Loucy (cell line): ENCODE results near the gene FBLL1.

Source experiments
- H2AFZ ChIP-seq: fragments of 200-600 bp; sonication (generic); 2 replicates; pipeline ENCODE4 v1.6.0; 2016; ENCODE audit warnings: antibody characterized with exemption, mild to moderate bottlenecking, low read length, moderate library complexity
- H3F3A ChIP-seq: fragments of 200-600 bp; 2 replicates; pipeline ENCODE4 v1.6.0; 2016; ENCODE audit warnings: antibody characterized with exemption, low read depth, mild to moderate bottlenecking
- H3K27me3 ChIP-seq: fragments of 200-600 bp; sonication (generic); 2 replicates; pipeline ENCODE4 v1.6.1; 2014; ENCODE audit warnings: low read length, mild to moderate bottlenecking; ENCODE audit not compliant: insufficient read depth, poor library complexity, severe bottlenecking
- H3K36me3 ChIP-seq: fragments of 200-600 bp; sonication (generic); 2 replicates; pipeline ENCODE4 v1.6.1; 2016; ENCODE audit warnings: low read length; ENCODE audit not compliant: insufficient read depth
- H3K4me1 ChIP-seq: fragments of 200-600 bp; sonication (generic); 2 replicates; pipeline ENCODE4 v1.5.1; 2014; ENCODE audit warnings: low read length, mild to moderate bottlenecking; ENCODE audit not compliant: insufficient read depth, poor library complexity, severe bottlenecking
- H3K4me2 ChIP-seq: fragments of 200-600 bp; sonication (generic); 2 replicates; pipeline ENCODE4 v1.6.0; 2014; ENCODE audit warnings: antibody characterized with exemption, low read length, low read depth, mild to moderate bottlenecking; ENCODE audit not compliant: poor library complexity, severe bottlenecking
- H3K4me3 ChIP-seq: fragments of 200-600 bp; sonication (generic); 2 replicates; pipeline ENCODE4 v1.5.1; 2014; ENCODE audit warnings: low read length, mild to moderate bottlenecking, mixed read lengths; ENCODE audit not compliant: poor library complexity, severe bottlenecking
- H3K79me2 ChIP-seq: fragments of 200-600 bp; sonication (generic); 2 replicates; pipeline ENCODE4 v1.6.1; 2014; ENCODE audit warnings: low read length; ENCODE audit not compliant: insufficient read depth
- H3K9ac ChIP-seq: fragments of 200-600 bp; sonication (generic); 2 replicates; pipeline ENCODE4 v1.6.0; 2014; ENCODE audit warnings: mild to moderate bottlenecking, low read depth, low read length, moderate library complexity; ENCODE audit not compliant: poor library complexity, severe bottlenecking
- H3K9me2 ChIP-seq: fragments of 200-600 bp; sonication (generic); replicated peaks from 2 replicates; pipeline ENCODE4 v1.6.1; 2016; ENCODE audit warnings: low read depth, low read length, mixed read lengths
- H3K9me3 ChIP-seq: fragments of 200-600 bp; sonication (generic); 2 replicates; pipeline ENCODE4 v1.6.1; 2014; ENCODE audit warnings: mild to moderate bottlenecking, antibody characterized with exemption, low read length, low read depth; ENCODE audit not compliant: insufficient read depth
- H4K20me1 ChIP-seq: fragments of 200-600 bp; sonication (generic); 2 replicates; pipeline ENCODE4 v1.6.0; 2014; ENCODE audit warnings: antibody characterized with exemption, low read length, mild to moderate bottlenecking; ENCODE audit not compliant: insufficient read depth, poor library complexity, severe bottlenecking
- CTCF ChIP-seq: fragments of 200-600 bp; sonication (generic); conservative IDR thresholded peaks from 2 replicates; pipeline ENCODE4 v1.5.1; 2014; ENCODE audit warnings: mild to moderate bottlenecking, antibody characterized with exemption, low read length
- EZH2phosphoT487 ChIP-seq: fragments of 200-600 bp; IDR thresholded peaks from 2 replicates; pipeline ENCODE4 v1.6.1; 2018; ENCODE audit warnings: antibody characterized with exemption, mild to moderate bottlenecking, moderate library complexity, borderline replicate concordance

Gene FBLL1

DNA sequence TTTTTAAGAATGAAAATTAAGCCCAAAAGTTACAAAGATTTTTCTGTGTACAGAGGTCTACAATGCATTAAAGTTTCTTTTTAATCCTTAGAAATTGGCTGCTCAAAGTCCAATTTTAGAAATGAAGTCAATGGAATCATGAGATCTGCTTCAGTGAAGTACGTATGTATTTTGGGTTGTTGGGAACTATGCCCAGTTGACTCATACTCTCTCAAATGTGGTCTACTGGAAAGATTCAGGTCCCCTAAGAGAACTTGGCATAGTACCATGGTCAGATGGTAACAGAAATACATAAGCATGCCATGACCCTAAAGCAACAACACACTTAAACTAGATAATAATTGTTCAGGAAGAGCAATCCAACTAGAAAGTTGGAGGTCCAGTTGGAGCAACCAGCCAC, 23.0 kb downstream of the FBLL1 start:
- Histone ChIP-seq H4K20me1 (peaks cover 3% of the 10 kb centered on the region), H3K4me3 (no peak overlapping the region), H3K79me2 (0 out of 2 replicates have a peak, but pooled peaks cover 3% of the 10 kb centered on the region), H3K27me3 (no peaks in the 10 kb centered on the region), H3F3A (no peaks in the 10 kb centered on the region), H3K36me3 (peaks cover 46% of the 10 kb centered on the region; the same call in 1 of the 2 replicates), H3K9ac (no peak overlapping the region), H3K9me2 (no peaks in the 10 kb centered on the region), H3K4me2 (no peak overlapping the region), H2AFZ (no peak overlapping the region), H3K4me1 (no peaks in the 10 kb centered on the region), H3K9me3 (no peaks in the 10 kb centered on the region)
- no peak for TF ChIP-seq EZH2phosphoT487
- TF ChIP-seq CTCF: no peak

DNA sequence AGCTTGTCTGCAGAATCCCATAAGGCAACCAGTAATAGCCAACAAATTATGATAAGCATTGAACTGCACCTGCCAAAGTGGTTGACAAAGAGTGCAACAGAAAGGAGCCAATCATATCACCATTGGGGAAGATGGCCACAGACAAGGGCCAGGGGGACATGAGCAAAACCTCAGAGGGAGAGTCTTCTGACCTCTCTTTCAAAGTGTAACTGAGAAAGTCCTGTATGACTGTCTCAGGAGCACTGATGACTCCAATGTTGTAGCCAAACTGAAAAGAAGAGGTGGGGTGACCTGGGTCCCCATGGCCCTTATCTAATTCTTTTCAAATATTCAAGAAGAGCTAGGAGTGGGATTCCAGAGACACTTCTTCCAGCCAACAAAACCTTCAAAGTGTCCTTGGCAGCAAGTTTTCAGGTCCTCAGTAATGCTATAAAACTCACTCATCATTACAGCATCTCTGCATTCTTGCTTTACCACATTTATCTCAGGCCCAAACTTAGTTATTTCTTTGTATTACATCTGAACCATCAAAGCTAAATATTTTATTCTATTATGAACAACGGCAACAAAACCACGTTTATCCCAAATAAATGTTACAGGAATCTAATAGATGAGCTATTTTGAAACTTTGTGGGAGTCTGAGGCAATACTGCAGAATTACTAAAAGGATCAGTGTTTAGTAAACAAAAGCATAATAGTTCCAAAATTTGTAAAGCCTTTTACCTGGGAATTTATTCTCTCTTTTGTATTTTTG, 24.4 kb downstream of the FBLL1 start:
- no peaks in the 10 kb centered on the region for H3K9me3 ChIP-seq
- H3K4me1 ChIP-seq: no peaks in the 10 kb centered on the region
- H3K4me3 ChIP-seq: no peak overlapping the region
- H3K4me2 ChIP-seq: no peak overlapping the region
- TF ChIP-seq CTCF (no peak), EZH2phosphoT487 (no peak)
- no peaks in the 10 kb centered on the region for H3K9me2 ChIP-seq
- H3K9ac ChIP-seq: no peak overlapping the region
- H3F3A ChIP-seq: no peaks in the 10 kb centered on the region
- peaks cover 50% of the 10 kb centered on the region; the same call in 1 of the 2 replicates for H3K36me3 ChIP-seq
- 0 out of 2 replicates have a peak, but pooled peaks cover 3% of the 10 kb centered on the region for H3K79me2 ChIP-seq
- peaks cover 3% of the 10 kb centered on the region for H4K20me1 ChIP-seq
- H2AFZ ChIP-seq: no peak overlapping the region
- H3K27me3 ChIP-seq: no peaks in the 10 kb centered on the region

- Histone ChIP-seq H3K9me2 (no peaks in the 10 kb centered on the region), H3K9ac (no peak overlapping the region), H3K27me3 (no peaks in the 10 kb centered on the region), H3K4me1 (no peaks in the 10 kb centered on the region), H3F3A (no peaks in the 10 kb centered on the region), H3K4me2 (no peak overlapping the region), H3K9me3 (no peaks in the 10 kb centered on the region), H2AFZ (no peak overlapping the region), H4K20me1 (peaks cover 4% of the 10 kb centered on the region), H3K4me3 (no peak overlapping the region), H3K79me2 (peaks cover 5% of the 10 kb centered on the region; the same call in 1 of the 2 replicates), H3K36me3 (peaks cover 68% of the 10 kb centered on the region; the same call in 1 of the 2 replicates)
- TF ChIP-seq EZH2phosphoT487 (no peak), CTCF (no peak)
These were observed 28.3 kb downstream of the FBLL1 start for GRCh38 chr5:168557389-168557788.
